Neural cell (in vitro differentiated cells): ENCODE measurements around the gene CELA3B. TPM values are rescaled to one million over a fixed set of nuclear protein-coding genes. Genes with fewer than 3 reads are reported as not detected.
"Not testable (repeated sequence)": the region's sequence is repeated elsewhere in the genome, so short reads cannot be mapped to it uniquely, and the experiment has no call there.

Experiments
- H2AFZ ChIP-seq: fragments of 200-600, 300-800 bp; sonication (generic), shearing (Covaris generic); 2 replicates; pipeline ENCODE4 v1.6.0; 2014; ENCODE audit warnings: low read depth, mild to moderate bottlenecking, antibody characterized with exemption, low read length, moderate library complexity
- H3F3A ChIP-seq: fragments of 200-600 bp; shearing (Covaris generic); 2 replicates; pipeline ENCODE4 v1.6.1; 2016; ENCODE audit warnings: mild to moderate bottlenecking, moderate library complexity, mixed read lengths, antibody characterized with exemption, low read length; ENCODE audit not compliant: insufficient read depth, poor library complexity, severe bottlenecking
- H3K27ac ChIP-seq: fragments of 200-600, 300-800 bp; sonication (generic), shearing (Covaris generic); 2 replicates; pipeline ENCODE4 v1.5.1; 2014; ENCODE audit warnings: mild to moderate bottlenecking, low read length, moderate library complexity
- H3K27me3 ChIP-seq: fragments of 300-800, 200-600 bp; sonication (generic), shearing (Covaris generic); 2 replicates; pipeline ENCODE4 v1.6.0; 2014; ENCODE audit warnings: mild to moderate bottlenecking, low read depth, low read length, moderate library complexity; ENCODE audit not compliant: insufficient read depth
- H3K36me3 ChIP-seq: fragments of 300-800, 200-600 bp; sonication (generic), shearing (Covaris generic); 2 replicates; pipeline ENCODE4 v1.5.1; 2014; ENCODE audit warnings: mild to moderate bottlenecking, antibody characterized with exemption, low read length, moderate library complexity; ENCODE audit not compliant: insufficient read depth
- H3K4me2 ChIP-seq: fragments of 300-800, 200-600 bp; sonication (generic), shearing (Covaris generic); 2 replicates; pipeline ENCODE4 v1.6.0; 2014; ENCODE audit warnings: mild to moderate bottlenecking, low read length
- H3K4me3 ChIP-seq: fragments of 300-800, 200-600 bp; sonication (generic), shearing (Covaris generic); 2 replicates; pipeline ENCODE4 v1.5.1; 2014; ENCODE audit warnings: mild to moderate bottlenecking, low read length, moderate library complexity
- H3K79me2 ChIP-seq: fragments of 200-600 bp; shearing (Covaris generic); replicated peaks from 2 replicates; pipeline ENCODE4 v1.6.0; 2014; ENCODE audit warnings: mild to moderate bottlenecking, low read length, moderate library complexity; ENCODE audit not compliant: insufficient read depth
- H3K9ac ChIP-seq: fragments of 300-800, 200-600 bp; sonication (generic), shearing (Covaris generic); 2 replicates; pipeline ENCODE4 v1.6.1; 2016; ENCODE audit warnings: mild to moderate bottlenecking, low read length, mixed read lengths
- H3K9me2 ChIP-seq: fragments of 200-600 bp; shearing (Covaris generic); 2 replicates; pipeline ENCODE4 v1.6.1; 2016; ENCODE audit warnings: mild to moderate bottlenecking, low read length, mixed read lengths; ENCODE audit not compliant: insufficient read depth
- H3K9me3 ChIP-seq: fragments of 200-600, 300-800 bp; sonication (generic), shearing (Covaris generic); 2 replicates; pipeline ENCODE4 v1.6.1; 2016; ENCODE audit warnings: mild to moderate bottlenecking, mixed run types, low read length, moderate library complexity, mixed read lengths
- H4K20me1 ChIP-seq: fragments of 200-600 bp; shearing (Covaris generic); 2 replicates; pipeline ENCODE4 v1.6.1; 2016; ENCODE audit warnings: mild to moderate bottlenecking, mixed run types; ENCODE audit not compliant: insufficient read depth
- polyA plus RNA-seq: library from polyadenylated mRNA; depleted of rRNA; stranded (reverse); fragments of >200 nt; gene quantifications from 2 replicates; pipeline ENCODE4 v1.2.3, GENCODE V29; 2014

CELA3B gene
- polyA plus RNA-seq, 1 donor from 2014 or later, result not detected

DNA sequence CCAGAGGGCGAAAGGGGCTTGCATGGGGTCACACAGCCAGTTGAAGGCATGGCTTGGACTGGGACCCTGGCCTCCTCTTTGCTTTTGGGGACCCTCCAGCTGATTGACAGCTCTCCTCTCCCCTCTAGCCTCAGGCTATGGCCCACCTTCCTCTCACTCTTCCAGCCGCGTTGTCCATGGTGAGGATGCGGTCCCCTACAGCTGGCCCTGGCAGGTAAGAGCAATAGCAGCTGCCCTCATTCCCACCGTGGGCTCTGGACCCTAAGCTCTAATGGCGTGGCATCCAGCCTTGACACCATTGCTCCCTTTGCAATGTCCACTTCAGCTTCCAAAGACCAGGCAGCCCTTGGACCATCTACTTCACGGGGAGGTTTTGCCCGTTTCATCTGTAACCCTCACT is 26.1 kb downstream of the CELA3B start:
- not testable (repeated sequence) for H3K9me2 ChIP-seq, H3F3A ChIP-seq, H3K4me2 ChIP-seq, H3K27ac ChIP-seq, H4K20me1 ChIP-seq, H3K4me3 ChIP-seq, H3K36me3 ChIP-seq, H2AFZ ChIP-seq, H3K27me3 ChIP-seq, H3K9me3 ChIP-seq, H3K9ac ChIP-seq, H3K79me2 ChIP-seq

DNA sequence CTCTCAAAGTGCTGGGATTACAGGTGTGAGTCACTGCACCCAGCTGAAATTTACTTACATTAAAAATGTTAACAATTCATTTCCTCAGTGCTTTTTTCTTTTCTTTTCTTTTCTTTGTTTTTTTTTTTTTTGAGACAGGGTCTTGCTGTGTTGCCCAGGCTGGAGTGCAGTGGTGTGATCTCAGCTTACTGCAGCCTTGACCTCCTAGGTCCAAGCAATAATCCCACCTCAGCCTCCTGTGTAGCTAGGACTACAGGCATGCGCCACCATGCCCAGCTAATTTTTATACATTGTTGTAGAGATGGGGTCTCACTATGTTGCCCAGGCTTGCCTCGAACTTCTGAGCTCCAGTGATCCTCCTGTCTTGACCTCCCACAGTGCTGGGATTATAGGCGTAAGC is 27.1 kb downstream of the CELA3B start:
- H3F3A ChIP-seq, H3K27ac ChIP-seq, H3K9ac ChIP-seq, H3K27me3 ChIP-seq, H3K36me3 ChIP-seq, H3K4me3 ChIP-seq, H3K79me2 ChIP-seq, H3K9me3 ChIP-seq, H4K20me1 ChIP-seq, H3K4me2 ChIP-seq, H3K9me2 ChIP-seq, H2AFZ ChIP-seq: not testable (repeated sequence)

DNA sequence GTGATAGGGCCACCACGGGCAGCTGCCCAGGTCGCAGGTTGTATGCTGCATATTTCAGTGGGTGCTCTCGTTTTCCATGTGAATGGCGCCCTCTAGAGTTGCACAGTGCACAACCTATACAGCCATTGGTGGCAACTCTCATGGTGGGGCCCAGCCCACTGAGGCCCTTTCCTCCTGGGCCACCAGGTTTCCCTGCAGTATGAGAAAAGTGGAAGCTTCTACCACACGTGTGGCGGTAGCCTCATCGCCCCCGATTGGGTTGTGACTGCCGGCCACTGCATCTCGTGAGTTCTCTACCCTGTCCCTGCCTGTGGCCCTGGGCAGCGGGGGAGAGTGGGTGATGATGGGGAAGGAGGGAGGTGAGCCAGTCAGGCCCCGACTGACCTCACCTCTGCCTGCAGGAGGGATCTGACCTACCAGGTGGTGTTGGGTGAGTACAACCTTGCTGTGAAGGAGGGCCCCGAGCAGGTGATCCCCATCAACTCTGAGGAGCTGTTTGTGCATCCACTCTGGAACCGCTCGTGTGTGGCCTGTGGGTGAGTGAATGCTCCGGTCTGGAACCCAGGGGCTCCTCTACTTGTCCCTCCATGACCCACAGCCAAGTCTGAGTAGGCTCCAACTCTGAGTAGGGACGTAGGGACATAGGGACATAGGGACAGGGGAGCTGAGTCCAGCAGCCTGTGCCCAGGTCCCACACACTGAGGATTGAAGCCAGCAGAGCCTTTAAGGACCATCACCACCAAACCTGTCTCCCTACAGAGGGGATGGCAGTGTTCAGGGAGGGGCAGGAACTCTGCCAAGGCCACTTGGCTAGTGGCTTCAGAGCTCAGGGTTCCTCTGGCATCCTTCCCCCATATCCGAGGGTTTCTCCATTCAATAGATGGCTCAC is 28.7 kb downstream of the CELA3B start:
- H2AFZ ChIP-seq, H3K4me3 ChIP-seq, H3K9me3 ChIP-seq, H4K20me1 ChIP-seq, H3K27ac ChIP-seq, H3K27me3 ChIP-seq, H3K36me3 ChIP-seq, H3K9me2 ChIP-seq, H3K4me2 ChIP-seq, H3F3A ChIP-seq, H3K9ac ChIP-seq, H3K79me2 ChIP-seq: not testable (repeated sequence)

GRCh38 chr1:22006736-22007135 is 29.9 kb downstream of the CELA3B start:
- H4K20me1 ChIP-seq, H3F3A ChIP-seq, H3K4me3 ChIP-seq, H3K9me2 ChIP-seq, H3K9me3 ChIP-seq, H3K27ac ChIP-seq, H2AFZ ChIP-seq, H3K27me3 ChIP-seq, H3K4me2 ChIP-seq, H3K36me3 ChIP-seq, H3K79me2 ChIP-seq, H3K9ac ChIP-seq: not testable (repeated sequence)

GRCh38 chr1:22007262-22007661 is 30.4 kb downstream of the CELA3B start:
- not testable (repeated sequence) for H3K79me2 ChIP-seq, H3K9me3 ChIP-seq, H3K4me3 ChIP-seq, H3F3A ChIP-seq, H4K20me1 ChIP-seq, H3K9me2 ChIP-seq, H3K36me3 ChIP-seq, H3K4me2 ChIP-seq, H3K9ac ChIP-seq, H2AFZ ChIP-seq, H3K27me3 ChIP-seq, H3K27ac ChIP-seq

DNA sequence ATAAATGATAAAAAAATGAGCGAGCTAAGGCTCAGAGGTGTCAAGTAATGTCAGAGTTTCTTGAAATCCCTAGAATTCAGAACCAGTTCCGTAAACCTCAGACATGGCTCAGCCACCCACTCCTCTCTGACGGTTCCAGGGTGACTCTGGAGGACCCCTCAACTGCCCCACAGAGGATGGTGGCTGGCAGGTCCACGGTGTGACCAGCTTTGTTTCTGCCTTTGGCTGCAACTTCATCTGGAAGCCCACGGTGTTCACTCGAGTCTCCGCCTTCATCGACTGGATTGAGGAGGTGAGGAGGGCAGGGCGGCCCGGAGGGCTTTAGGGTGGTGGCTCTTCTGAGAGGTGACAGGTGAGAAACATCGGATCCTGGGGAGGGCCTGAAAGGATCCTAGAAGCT is 32.7 kb downstream of the CELA3B start:
- not testable (repeated sequence) for H3K4me3 ChIP-seq, H3K9me3 ChIP-seq, H2AFZ ChIP-seq, H3F3A ChIP-seq, H3K27me3 ChIP-seq, H3K9ac ChIP-seq, H3K36me3 ChIP-seq, H3K27ac ChIP-seq, H4K20me1 ChIP-seq, H3K79me2 ChIP-seq, H3K9me2 ChIP-seq, H3K4me2 ChIP-seq

GRCh38 chr1:22012752-22013151 is 35.9 kb downstream of the CELA3B start:
- H3K27me3 ChIP-seq, H3K27ac ChIP-seq, H3F3A ChIP-seq, H3K4me2 ChIP-seq, H3K36me3 ChIP-seq, H3K9me2 ChIP-seq, H4K20me1 ChIP-seq, H3K79me2 ChIP-seq, H3K9ac ChIP-seq, H2AFZ ChIP-seq, H3K9me3 ChIP-seq, H3K4me3 ChIP-seq: not testable (repeated sequence)

DNA sequence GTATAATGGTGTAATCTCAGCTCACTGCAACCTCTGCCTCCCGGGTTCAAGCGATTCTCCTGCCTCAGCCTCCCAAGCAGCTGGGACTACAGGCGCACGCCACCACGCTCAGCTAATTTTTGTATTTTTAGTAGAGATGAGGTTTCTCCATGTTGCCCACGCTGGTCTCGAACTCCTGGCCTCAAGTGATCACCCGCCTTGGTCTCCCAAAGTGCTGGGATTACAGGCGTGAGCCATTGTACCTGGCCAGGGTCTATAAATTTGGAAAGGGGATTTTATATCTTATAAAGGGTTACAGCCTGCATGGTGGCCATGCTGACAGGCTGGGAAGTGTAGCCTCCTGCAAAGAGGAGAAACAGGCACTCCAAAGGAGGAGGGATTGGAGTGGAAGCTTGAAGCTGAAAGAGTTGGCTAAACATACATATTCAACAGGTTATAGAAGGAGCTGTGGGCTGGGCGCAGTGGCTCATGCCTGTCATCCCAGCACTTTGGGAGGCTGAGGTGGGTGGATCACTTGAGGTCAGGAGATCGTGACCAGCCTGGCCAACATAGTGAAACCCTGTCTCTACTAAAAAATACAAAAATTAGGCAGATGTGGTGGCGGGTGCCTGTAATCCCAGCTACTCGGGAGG is 37.9 kb downstream of the CELA3B start:
- not testable (repeated sequence) for H3F3A ChIP-seq, H3K79me2 ChIP-seq, H4K20me1 ChIP-seq, H3K9ac ChIP-seq, H3K9me2 ChIP-seq, H3K9me3 ChIP-seq, H3K27ac ChIP-seq, H2AFZ ChIP-seq, H3K27me3 ChIP-seq, H3K4me3 ChIP-seq, H3K36me3 ChIP-seq, H3K4me2 ChIP-seq
